A549 treated with CORT108297 at 1 μM for 4 hours (cell line): ENCODE measurements around the gene PGAM2. TPM values are rescaled to one million over a fixed set of nuclear protein-coding genes. Genes with fewer than 3 reads are reported as not detected.

Experiments
- total RNA-seq: library from RNA; stranded (reverse); fragments of 200-300 nt; extraction: Qiagen RNA extraction; gene quantifications from 5 replicates; pipeline ENCODE4 v1.2.3, GENCODE V29; 2022

PGAM2 gene
- total RNA-seq, result not detected in 5 replicates

DNA sequence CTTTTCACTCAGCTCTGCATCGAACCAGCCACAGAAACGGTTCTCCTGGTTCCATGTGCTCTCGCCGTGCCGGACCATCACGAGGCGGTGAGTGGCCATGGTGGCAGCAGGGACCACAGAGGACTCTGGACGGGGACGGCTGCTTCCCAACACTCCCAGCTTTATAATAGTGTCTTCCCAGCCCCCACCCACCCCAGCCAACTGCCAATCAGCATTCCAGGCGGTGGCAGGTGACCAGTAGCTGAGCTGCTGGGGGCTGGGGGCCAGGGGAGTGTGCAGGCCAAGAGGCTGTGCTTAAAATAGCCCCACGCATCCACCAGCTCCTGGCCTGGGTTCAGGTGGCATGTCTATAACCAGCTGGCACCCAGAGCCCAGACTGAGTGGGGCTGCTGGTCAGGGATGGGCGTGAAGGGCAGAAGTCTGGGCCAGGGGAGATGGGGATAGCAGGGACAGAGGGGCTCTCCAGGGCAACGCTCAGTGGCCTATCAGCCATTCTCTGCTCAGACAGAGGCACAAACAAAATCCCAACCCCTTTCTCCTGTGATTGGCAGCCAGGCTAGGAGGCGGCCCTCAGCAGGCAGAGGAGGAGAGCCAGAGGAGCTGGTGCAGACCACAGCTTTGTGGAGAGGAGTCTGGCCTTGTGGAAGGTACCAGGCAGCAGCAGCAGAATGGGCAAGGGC is at the start of gene PGAM2:
Gene PGAM2, minus strand, starts transcription at position 137 of the 680 bp plus-strand sequence. Its CDS starts 38 bp downstream, at position 99.

DNA sequence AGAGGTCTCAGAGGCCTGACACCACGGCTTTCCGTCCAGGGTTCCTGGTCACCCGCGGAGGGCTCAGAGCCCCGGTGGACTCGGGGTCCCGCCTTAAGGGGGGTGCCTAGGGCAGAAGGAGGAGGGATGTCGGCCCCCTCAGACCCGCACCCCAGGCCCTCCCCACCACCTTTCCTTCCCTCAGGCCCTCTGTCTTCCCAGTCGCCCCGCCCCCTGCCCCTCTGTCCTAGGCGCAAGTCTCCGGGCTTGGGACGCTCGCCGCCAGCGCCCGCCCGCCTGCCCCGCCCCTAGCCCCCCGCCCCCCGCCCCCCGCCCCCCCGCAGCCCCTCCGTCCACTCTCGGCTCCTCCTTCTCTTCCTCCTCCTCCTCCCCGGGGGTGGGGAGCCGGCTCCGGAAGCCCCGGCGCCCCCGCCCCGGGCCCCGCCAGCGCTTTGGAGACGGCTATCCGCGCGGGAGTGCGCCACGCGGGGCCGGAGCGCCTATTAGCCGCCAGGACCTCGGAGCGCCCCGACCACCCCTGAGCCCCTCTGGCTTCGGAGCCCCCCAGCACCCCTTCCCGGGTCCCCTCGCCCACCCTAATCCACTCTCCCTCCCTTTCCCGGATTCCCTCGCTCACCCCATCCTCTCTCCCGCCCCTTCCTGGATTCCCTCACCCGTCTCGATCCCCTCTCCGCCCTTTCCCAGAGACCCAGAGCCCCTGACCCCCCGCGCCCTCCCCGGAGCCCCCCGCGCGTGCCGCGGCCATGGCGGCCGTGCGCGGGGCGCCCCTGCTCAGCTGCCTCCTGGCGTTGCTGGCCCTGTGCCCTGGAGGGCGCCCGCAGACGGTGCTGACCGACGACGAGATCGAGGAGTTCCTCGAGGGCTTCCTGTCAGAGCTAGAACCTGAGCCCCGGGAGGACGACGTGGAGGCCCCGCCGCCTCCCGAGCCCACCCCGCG is 38.8 kb upstream of the PGAM2 start, which contains the start of gene AEBP1:
Gene AEBP1, plus strand, starts transcription at position 423 of the 937 bp plus-strand sequence. Its CDS starts 321 bp downstream, at position 744.

DNA sequence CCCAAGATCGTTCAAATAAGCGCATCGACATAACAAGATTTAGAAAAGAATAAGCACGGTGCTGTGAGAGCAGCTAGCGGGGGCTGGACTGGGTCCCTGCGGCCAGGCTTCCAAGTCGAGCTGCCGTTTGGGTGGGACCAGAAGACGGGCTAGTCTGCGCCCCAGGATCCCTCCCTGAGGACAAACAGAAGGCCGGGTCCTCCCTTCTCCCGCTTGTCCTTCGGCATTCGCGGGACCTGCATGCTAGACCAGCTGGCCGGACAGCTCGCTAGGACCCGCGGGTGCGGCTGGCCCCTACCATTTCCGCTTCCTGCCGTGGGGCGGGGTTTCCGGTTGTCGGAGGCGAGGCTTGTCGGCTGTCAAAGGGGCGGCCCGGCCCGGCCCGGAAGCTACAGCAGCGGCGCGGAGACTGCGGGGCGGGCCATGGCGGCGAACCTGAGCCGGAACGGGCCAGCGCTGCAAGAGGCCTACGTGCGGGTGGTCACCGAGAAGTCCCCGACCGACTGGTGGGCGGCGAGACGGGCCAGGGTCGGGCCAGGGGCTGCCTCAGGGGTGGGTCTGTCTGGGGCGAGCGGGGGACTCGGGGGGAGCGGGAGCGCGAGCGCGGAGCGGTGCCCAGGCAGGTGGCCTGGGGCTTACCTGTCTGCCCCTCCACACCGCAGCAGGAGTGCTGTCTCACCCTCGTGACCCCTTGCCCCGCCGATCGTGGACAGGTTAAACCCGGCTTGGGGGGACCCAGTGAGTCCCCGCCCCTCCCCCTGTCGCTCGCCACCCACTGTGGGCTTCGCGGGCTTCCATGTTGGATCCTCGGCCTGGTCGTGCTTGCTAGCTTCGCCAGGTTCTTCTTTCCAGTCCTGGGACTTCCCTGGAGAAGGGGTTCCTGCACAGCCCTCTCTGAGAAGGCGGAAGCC is 20.8 kb downstream of the PGAM2 start, which contains the start of gene DBNL:
Gene DBNL, plus strand, starts transcription at position 388 of the 911 bp plus-strand sequence. Its CDS starts 36 bp downstream, at position 424.

Other genes starting within 250 kb of the PGAM2 start
- 239 to 271 TPM (median 265 TPM) in 5 replicates for gene MRPS24, start 196.1 kb downstream of the PGAM2 start, total RNA-seq
- 25.5 to 29.3 TPM (median 28.3 TPM) in 5 replicates for gene URGCP, start 159.0 kb downstream of the PGAM2 start, total RNA-seq
- 7.1 to 11.7 TPM (median 10.1 TPM) in 5 replicates for gene UBE2D4, start 139.1 kb downstream of the PGAM2 start, total RNA-seq
- not detected in 5 replicates for gene SPDYE1, start 67.7 kb downstream of the PGAM2 start, total RNA-seq
- 56.5 to 77.6 TPM (median 70.8 TPM) in 5 replicates for gene DBNL, start 20.9 kb downstream of the PGAM2 start, total RNA-seq
- gene POLM, start 17.0 kb upstream of the PGAM2 start, total RNA-seq, result 4.1 to 8.5 TPM (median 7.2 TPM) in 5 replicates
- gene AEBP1, start 38.8 kb upstream of the PGAM2 start, total RNA-seq, result 0.02 TPM in 1 of 5 replicates, not detected in the others
- 144 to 174 TPM (median 172 TPM) in 5 replicates for gene POLD2, start 58.0 kb upstream of the PGAM2 start, total RNA-seq
- not detected in 5 replicates for gene MYL7, start 75.8 kb upstream of the PGAM2 start, total RNA-seq
- not detected in 5 replicates for gene GCK, start 123.9 kb upstream of the PGAM2 start, total RNA-seq
- gene YKT6, start 135.4 kb upstream of the PGAM2 start, total RNA-seq, result 117 to 126 TPM (median 120 TPM) in 5 replicates